Left lobe of liver (tissue), 2 donors: ENCODE measurements around the gene CLEC4G. TPM values are rescaled to one million over a fixed set of nuclear protein-coding genes. Genes with fewer than 3 reads are reported as not detected.
"Not testable (repeated sequence)": the region's sequence is repeated elsewhere in the genome, so short reads cannot be mapped to it uniquely, and the experiment has no call there.

ENCODE experiments used
- ATAC-seq: fragments of 200-7000 bp; cut with Tn5 transposase; one replicate; pipeline ENCODE4 v1.9.1; 2020; ENCODE audit warnings: mild to moderate bottlenecking, moderate library complexity
- DNase-seq: peaks from one replicate; pipeline ENCODE4 v3.0.0-alpha.2; 2020; ENCODE audit warnings: low spot score
- total RNA-seq: library from RNA; stranded (reverse); gene quantifications from one replicate; pipeline ENCODE4 v1.2.1, GENCODE V29; 2021
- donor health status: DM: no; HTN: no; CAD: no; lungs with moderate emphysema.
- donor health status: DM: no; HTN: yes; CAD: no.

CLEC4G gene
- total RNA-seq, 1 donor from 2014 or later, result 34.3 TPM

DNA sequence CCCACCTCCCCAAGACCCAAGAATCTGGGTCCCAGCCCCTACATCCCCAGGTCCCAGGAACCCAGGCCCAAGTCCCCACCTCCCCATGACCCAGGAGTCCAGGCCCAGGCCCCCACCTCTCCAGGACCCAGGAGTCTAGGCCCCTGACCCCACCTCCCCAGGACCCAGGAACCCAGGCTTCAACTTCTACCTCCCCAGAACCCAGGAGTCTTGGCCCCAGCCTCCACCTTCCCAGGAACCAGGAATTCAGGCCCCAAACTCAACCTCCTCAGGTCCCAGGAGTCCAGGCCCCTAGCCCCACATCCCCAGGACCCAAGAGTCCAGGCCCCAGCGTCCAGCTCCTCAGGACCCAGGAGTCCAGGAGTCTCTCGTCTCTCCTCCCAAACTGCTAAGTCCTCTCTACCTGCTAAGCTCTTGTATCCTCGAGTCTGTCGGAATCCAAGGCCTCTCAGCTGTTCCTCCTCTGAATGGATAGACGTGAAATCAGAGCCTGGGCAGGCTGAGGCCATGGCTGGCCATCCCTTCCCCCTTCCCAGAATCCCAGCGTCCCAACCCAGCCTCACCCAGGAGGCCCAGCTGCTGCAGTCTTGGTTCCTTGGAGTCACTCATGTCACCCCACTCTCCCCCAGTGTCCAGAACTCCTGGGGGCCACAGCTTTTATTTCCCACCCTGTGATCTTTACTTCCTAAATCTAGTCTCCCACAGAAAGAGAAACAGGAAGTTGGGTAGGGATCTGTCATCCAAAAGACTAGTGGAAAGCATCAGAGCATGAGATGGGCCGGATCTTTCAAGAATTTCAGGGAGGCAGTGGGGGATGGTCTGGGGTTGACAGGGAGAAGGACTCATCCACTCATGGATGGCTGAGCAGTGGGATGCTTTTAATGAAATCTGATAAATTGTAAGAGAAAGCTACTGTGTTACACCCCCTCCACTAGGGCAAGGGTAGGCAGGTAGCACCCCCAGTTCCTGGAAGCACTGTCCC, 15.3 kb upstream of the CLEC4G start, which contains the start of gene CD209:
Gene CD209 (minus strand): TSS at position 632 of the 982 bp plus-strand sequence. CDS start 23 bp downstream, at position 609.
- no peak for ATAC-seq

DNA sequence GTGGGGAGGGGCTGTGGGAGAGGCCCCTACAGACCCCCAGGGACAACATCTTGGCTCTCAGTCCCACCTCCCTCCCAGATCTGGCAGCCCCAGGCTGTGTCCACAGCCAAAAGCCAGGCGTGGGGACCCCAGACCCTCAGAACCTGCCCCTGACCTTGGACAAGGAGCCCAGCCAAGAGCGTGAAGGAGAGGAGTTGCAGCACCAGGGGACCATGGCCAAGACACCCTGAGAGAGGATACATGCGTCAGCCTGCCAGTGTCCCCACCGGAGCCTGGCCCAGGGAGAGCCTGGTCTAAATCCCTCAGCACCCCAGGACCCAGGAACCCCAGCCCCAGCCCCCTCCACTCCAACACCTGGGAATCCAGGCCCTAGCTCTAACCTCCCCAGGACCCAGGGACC, 14.4 kb upstream of the CLEC4G start:
- DNase-seq, result not testable (repeated sequence)

More for the DNA sequence above, 15.3 kb upstream of the CLEC4G start, which contains the start of gene CD209:
- DNase-seq, result no peak

DNA sequence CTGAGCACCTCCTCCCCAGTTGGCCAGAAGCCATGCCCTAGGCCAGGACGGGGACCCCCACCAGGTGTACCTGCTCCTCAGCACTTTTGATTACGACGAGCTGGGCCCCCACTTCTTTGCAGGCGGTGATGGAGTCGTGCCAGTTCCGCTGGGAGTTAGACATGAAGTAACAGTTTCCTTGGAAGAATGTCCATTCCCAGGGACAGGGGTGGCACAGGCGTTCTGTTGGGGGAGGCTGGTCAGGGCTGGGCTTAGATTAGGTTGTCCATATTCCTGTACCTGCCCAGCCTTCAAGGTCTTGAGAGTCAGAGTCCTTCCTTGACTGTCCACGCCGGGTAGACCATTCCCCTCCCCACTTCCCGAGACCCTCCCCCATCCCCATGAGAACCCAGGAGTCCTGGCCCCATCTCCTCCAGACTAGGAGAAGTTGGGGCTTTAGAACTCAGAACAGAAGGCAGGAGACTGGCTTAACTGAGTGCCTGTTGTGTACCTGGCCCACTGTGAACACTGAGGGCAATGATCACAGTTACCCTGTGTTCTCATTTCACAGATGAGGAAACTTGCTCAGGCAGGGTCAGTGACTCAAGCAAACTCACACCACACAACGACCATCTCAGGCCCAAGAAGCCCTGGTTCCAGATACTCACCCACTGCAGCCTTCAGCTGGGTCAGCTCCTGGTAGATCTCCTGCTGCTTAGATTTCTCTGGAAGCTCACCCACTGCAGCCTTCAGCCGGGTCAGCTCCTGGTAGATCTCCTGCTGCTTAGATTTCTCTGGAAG, 13.2 kb upstream of the CLEC4G start:
- no peak for ATAC-seq

More for the DNA sequence above, 14.4 kb upstream of the CLEC4G start:
- ATAC-seq, result not testable (repeated sequence)

DNA sequence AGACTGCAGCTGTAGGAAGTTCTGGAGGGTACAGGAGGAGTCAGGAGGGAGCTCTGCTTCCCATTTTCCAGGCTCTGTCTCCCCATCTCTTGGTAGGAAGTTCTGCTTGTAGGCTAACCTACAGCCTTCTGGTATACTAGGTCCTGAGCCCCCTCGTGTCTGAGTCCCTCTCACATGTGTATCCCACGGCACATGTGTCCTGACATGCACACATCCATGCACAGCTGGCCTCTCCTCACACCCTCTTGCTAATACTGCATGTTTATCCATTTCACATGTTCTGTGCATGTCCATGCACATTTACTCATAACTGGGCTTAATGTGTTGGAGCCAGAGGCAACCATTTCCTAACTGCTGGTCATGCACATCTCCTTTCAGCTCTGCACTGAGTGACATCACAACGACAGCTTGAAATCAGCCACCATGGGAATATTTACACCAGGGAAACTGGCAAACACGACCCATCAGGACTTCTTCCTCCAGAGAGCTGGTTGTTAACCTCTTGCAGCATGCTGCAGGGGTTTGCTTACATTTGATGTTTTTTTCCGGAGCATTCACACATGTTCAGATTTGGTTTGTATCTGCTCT, 12.4 kb upstream of the CLEC4G start:
- no peak for DNase-seq
- ATAC-seq, result no peak

More for the DNA sequence above, 13.2 kb upstream of the CLEC4G start:
- DNase-seq, result no peak

DNA sequence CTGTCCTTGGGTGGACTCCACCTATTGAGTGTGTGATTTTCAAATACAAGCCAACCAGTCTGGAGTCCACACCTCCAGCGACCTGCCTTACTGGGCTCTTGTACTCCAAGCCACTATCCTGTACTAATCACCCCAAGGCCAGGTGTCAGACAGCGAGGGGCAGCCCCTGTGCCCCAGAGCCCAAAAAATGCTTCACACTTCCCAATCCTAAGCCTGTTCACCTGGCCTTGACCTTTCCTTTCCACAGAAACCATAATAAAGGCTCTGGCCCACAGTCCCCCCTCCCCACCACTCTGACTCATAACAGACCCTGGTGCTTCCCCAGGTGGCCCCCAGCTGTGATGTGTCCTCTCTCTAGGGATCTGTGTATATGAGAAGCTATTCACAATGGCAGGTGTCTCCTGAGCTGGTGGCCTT, 11.5 kb upstream of the CLEC4G start:
- DNase-seq (no peak), ATAC-seq (no peak)

DNA sequence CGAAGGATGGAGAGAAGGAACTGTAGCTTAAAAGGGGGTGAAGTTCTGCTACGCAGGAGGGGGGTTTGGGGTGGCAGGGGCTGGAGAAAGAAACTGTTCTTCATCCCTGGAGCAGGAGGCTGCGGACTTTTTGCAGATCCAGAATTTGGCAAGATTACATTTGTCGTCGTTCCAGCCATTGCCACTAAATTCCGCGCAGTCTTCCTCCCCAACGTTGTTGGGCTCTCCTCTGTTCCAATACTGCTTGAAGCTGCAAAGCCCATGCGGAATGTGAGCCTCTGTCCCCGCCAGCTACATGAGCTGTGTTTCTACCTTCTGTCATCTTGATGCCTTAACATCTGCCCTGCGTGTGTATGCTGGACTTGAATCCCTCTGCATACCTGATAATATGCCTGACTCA, 11.1 kb upstream of the CLEC4G start:
- no peak for DNase-seq

DNA sequence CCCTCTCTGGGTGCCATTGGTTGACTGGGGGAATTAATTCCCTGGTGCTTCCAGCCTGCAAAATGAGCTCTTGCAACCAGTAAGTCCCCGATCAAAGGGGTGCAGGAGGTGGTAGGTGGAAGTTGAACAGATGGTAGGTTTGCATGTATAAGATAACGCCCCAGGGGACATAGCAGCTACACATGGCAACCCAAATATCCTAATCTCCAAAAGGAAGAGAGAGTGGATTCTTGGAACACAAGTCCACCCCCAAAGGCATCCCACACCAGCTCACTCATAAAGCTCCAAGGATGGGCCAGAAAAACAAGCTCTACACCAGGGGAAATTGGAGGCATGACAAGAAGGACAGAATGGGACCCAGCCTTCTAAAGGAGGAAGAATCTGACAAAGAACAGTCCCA, 10.7 kb upstream of the CLEC4G start:
- DNase-seq (no peak), ATAC-seq (no peak)

More for the DNA sequence above, 11.1 kb upstream of the CLEC4G start:
- no peak for ATAC-seq

DNA sequence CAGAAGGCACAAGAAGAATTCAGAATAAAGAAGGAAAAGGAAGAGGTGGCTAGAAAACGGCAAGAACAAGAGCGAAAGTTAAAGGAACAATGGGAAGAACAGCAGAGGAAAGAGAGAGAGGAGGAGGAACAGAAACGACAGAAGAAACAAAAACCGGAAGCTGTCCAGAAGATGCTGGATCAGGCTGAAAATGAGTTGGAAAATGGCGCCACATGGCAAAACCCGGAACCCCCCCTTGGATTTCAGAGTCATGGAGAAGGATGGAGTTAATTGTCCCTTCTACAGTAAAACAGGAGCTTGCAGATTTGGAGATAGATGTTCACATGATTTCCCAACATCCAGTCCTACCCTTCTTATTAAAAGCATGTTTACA, 8.8 kb upstream of the CLEC4G start:
- no peak for ATAC-seq
- DNase-seq, result no peak

DNA sequence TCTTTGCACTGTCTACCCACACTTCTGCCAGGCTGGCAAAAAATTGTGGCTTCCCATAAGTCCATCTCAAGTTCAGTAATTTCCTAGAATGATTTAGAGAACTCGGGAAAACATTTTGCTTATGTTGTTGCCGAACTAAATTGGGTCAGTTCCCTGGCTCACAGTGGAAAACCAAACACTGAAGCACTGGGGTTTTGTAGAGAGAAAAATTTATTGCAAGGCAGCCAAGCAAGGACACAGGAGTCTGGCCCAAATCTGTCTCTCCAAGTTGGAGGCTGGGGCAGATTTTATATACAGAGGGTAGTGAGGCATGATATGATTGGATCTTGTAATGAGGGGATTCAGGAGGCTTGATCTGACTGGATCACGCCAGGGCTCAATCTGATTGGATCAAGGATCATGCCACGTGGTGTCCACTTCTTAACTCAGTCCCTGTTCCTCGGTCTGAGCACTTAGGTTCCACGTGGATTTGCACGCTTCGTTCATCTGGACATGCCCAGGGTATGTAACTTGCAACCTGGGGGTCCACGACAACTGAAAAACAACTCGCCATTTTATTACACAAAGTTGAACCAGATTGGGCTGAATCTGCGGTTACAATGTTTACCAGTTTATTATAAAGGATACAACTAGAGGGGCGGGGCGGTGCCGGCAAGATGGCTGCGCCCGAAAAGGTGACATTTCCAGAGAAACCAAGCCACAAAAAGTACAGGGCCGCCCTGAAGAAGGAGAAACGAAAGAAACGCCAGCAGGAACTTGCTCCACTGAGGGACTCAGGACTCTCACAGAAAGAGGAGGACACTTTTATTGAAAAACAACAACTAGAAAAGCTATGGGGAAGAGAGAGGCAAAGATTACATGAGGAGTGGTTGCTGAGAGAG, 8.1 kb upstream of the CLEC4G start:
- DNase-seq, result no peak
- no peak for ATAC-seq

DNA sequence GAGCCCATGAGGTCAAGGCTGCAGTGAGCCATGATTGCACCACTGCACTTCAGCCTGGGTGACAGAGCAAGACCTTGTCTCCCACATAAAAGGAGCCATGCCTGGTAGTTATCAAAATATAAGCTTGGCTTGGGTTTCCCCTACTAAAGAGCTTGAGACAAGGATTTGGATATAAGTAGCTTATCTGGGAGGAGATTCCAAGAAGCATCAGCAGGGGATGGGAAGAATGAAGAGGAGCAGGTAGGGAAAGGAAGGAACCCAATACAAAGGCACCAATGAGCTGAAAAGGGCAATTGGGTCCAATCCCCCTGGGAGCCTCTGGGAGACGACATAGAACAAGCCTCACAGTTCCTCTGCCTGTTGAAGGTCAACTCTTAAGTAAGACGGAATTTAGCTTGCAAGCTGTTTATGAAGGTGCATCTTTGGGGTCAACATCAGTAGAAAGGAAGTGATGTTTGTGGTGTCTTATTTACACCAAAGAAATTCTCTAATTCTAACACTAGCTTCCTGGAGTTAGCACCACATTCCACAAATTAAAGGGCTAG, 7.4 kb upstream of the CLEC4G start:
- no peak for ATAC-seq

DNA sequence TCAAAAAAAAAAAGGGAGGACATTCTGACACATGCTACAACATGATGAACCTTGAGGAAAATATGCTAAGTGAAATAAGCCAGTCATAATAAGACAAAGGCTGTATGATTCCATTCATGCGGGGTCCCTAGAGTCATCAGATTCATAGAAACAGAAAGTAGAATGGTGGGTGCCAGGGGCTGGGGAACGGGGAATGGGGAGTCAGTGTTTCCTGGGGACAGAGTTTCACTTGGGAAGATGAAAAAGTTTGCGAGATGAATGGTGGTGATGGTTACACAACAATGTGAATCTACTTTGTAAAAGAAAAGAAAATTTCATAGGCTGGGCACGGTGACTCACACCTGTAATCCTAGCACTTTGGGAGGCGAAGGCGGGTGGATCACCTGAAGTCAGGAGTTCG, 6.1 kb upstream of the CLEC4G start:
- DNase-seq (no peak), ATAC-seq (no peak)

More for the DNA sequence above, 7.4 kb upstream of the CLEC4G start:
- no peak for DNase-seq

DNA sequence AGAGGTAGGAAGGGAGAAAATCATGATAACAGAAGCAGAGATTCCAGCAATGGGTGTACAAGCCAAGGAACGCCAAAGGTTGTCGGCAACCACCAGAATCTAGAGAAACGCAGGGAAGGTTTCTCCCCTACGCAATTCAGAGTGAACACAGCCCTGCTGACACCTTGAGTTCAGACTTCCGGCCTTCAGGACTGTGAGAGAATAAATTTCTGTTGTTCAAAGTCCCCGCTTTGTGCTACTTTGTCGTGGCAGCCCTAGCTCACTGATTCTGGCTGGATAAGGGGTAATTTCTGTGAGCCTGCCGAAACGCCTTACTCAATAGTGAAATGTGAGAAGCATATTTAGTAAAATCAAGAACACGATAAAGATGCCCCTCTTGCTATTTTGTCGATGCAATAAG, 5.3 kb upstream of the CLEC4G start:
- DNase-seq (no peak), ATAC-seq (no peak)

DNA sequence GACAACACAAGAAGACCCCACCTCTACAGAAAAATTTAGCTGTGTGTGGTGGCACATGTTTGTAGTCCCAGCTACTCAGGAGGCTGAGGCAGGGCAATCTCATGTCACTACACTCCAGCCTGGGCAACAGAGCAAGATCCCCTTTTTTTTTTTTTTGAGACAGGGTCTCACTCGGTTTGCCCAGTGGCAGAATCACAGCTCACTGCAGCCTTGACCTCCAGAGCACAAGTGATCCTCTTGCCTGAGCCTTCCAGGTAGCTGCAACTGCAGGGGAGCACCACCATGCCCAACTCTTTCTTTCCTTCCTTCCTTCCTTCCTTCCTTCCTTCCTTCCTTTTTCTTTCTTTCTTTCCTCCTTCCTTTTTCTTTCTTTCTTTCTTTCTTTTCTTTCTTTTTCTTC, 4.2 kb upstream of the CLEC4G start:
- ATAC-seq (no peak), DNase-seq (no peak)

DNA sequence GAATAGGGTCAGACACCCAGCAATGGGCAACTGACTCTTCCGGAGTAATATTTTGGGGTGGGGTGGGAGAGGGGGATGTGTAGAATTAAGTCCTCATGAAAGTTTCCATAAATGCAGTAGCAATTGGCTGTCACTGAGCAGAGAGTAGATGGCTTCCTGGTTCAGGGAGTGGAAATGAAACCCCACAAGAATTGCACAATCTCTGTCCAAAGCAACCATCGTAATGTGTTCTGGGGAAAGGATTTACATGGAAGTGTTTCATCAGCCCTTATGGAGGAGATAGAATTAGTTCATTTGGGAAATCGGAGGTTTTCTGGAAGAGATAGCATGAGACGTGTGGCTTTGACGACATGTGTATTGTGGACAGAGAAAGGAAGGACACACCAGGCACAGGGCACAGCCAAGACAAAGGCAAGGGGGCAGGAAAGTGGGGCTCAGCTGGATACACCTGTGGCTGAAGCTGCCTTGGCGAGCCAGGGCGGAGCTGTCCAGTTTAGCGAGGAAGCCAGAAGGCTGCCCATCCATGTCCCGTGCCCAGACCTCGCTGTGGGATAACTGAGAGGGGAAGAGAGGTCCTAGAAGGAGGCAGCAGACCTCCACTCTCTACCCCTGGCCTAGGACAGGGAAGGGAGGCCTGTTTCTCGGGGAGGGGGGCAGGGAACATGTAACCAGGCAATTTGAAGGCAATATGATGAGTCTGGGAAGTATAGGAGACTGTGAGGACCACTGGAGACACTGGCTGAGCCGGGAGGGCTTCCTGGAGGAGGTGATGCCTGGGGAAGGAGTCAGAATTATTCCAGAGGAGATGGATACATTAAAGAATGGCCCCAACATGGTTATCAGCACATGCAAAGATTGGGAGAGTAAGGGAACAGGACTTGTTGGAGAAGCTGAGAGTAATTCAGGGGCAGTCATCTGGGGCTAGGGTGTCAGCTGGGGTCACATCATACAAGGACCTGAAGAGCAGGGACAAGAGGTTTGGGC, 2.6 kb upstream of the CLEC4G start:
- DNase-seq (no peak), ATAC-seq (peak; percentile 36)

DNA sequence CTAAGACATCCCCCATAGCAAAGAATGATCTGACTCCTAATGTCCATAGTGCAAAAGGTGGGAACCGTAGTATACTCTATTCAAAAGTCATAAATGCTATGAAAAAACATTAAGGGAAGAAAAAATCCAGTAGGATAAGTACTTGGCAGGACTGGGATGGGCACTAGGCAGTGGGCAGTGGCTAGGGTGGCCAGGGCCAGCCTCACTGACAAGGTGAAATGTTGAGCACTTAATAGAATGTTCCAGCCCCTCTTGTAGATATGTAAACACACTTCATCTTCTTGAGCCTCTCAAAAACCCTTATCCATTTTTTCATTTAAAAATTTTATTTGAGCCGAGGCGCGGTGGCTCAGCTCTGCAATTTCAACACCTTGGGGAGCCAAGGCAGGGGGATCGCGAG, 1.5 kb upstream of the CLEC4G start:
- ATAC-seq (no peak), DNase-seq (no peak)

DNA sequence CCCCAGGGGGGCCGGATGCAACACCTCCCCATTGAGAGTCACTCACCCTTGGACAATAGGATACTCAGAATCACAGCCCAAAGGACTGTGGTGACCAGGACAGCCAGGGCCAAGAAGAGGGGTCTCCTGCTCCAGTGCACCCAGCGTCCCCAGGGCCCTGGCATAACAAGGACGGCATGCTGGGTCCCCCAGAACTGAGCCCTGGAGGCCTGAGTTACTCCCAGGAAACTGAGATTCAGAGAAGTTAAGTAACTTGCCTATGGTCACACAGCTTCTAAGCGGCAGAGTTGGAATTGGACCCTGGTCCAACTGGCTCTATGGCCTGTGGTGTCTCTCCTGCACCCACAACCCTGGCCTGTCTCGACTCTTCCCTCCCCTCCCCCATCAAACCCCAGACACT, 295 bp downstream of the CLEC4G start:
- DNase-seq, result no peak
- ATAC-seq, result no peak

DNA sequence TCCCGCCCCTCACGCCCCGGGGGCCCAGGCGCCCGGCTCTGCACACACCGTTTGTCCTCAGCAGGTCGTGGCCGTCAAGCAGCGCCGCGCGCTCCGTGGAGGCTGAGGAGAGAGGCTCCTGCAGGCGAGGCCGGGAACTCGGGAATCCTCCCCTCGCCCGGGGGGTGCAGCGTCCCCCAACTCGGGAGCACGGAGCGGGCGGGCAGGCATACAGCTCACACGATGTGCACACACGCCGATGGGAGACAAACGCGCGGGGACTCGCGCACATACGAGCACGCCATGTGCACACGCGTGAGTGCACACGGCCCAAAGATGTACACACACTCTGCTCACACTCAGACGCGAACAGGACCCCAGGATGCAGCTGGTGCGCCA, 703 bp downstream of the CLEC4G start:
- DNase-seq (no peak), ATAC-seq (no peak)

DNA sequence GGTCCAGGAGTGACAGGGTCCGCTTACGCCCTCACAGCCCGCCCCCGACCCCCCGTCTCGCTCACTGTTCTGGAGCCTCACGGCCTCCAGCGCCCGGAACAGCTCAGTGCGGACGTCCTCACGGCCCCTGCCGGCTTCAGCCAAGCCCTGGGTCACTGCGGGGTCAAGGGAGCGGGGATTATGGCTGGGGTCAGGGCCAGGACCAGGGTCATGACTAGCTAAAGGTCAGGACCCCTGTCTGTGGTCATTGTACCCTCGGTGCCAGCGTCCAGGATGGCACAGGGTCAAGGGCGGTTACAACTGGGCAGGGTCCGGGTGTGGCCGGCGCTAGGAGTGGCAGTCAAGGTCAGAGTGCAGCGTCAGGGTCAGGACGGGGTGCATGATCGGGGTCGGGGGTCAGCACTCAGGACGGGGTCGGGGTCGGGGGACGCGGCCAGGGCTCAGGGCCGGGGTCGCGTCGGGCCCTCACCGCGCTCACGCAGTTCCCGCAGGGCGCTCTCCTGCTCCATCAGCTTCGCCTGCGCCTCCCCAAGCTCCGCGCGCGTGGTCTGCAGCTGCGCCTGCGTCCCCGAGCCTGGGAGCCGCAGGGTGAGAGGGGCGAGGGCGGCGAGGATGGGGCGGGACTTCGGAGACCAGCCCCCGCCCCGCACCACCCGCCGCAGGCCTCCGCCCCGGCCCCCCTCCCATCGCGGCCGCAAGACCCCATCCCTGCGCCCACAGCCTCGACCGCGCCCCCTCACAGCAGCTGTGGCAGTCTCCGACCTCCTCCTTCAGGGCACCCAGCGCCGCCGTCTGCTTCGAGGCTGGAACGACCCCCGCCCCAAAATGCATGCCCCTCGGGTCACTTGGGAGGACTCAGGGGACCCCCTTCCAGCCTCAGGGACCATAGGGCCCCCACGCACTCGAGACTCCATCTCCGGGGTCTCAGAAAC, 1.4 kb downstream of the CLEC4G start:
- DNase-seq (no peak), ATAC-seq (no peak)
